ENCODE results near the gene PCYOX1L. TPM values are rescaled to one million over a fixed set of nuclear protein-coding genes. Genes with fewer than 3 reads are reported as not detected.

PCYOX1L gene
- total RNA-seq, 1 experiment from 2014 or later: 15.9 TPM

GRCh38 chr5:149379818-149380374 lies 22.1 kb downstream of the PCYOX1L start:
- H3K9me2 ChIP-seq (ENCODE audit: insufficient read depth): no peaks in the 10 kb centered on the region
- no peak overlapping the region for H3K9ac ChIP-seq (ENCODE audit: low read length)
- H3K9me3 ChIP-seq (ENCODE audit: control insufficient read depth in 1 of 2, insufficient read depth in 1 of 2, low read depth in 1 of 2, low read length in 2 of 2): no peaks in the 10 kb centered on the region
- no peak overlapping the region for H3K4me2 ChIP-seq (ENCODE audit: low read length)
- TF ChIP-seq SRF (IDR thresholded peaks at IDR 0.05; ENCODE audit: low read depth) (no peak), CBX3 (IDR thresholded peaks at IDR 0.05; ENCODE audit: low read depth) (no peak), EGR1 (IDR thresholded peaks at IDR 0.05; ENCODE audit: low read depth) (no peak)
- no TSS peak for BruUV-seq (replicated peaks)
- intact Hi-C loops (cut with micrococcal nuclease): no loop called here
- ChIA-PET POLR2A (interaction anchor here (0.6 kb wide), 1 partner anchor 64 kb away, joined by 3 read pairs; no protein-coding TSS in a partner anchor), RAD21 (ENCODE audit: low non-redundant PET in 1 of 2, low total read pairs in 2 of 2, uncharacterized antibody in 2 of 2, unreplicated experiment in 2 of 2) (no interaction called here), CTCF (interaction anchor here (0.6 to 1.5 kb wide), 3 partner anchors 8 to 185 kb away, joined by 3 to 4 read pairs (median 3); partner anchors contain the start of gene PCYOX1L)
- H4K20me1 ChIP-seq (ENCODE audit: insufficient read depth): no peaks in the 10 kb centered on the region
- DNase-seq (ENCODE audit: low read depth, low spot score) (no peak), ATAC-seq (no peak)
- no peak overlapping the region for H3K27ac ChIP-seq (ENCODE audit: low read depth, low read length)
- H3K4me1 ChIP-seq (ENCODE audit: control insufficient read depth in 1 of 2, insufficient read depth in 2 of 2, low read length in 2 of 2): peaks cover 0 to 6% of the 10 kb centered on the region in 2 experiments; a peak in 2 of 4 replicates
- no peaks in the 10 kb centered on the region for H3K36me3 ChIP-seq (ENCODE audit: control insufficient read depth in 1 of 2, insufficient read depth in 2 of 2, low read length in 2 of 2)
- no peak overlapping the region for H2AFZ ChIP-seq (ENCODE audit: low read depth, low read length, poor library complexity, severe bottlenecking)
- H3K4me3 ChIP-seq (replicated peaks in 1 of 2; ENCODE audit: low read depth in 1 of 2, low read length in 2 of 2): no peak overlapping the region
- H3K27me3 ChIP-seq (ENCODE audit: insufficient read depth, low read length): no peaks in the 10 kb centered on the region
- no peaks in the 10 kb centered on the region for H3K79me2 ChIP-seq (ENCODE audit: insufficient read depth, low read length)

GRCh38 chr5:149380466-149381121 lies 22.7 kb downstream of the PCYOX1L start:
- POLR2A ChIA-PET: no interaction called here
- ATAC-seq (no peak), DNase-seq (ENCODE audit: low read depth, low spot score) (no peak)
- RAD21 ChIA-PET (ENCODE audit: low non-redundant PET in 1 of 2, low total read pairs in 2 of 2, uncharacterized antibody in 2 of 2, unreplicated experiment in 2 of 2): no interaction called here
- Histone ChIP-seq H3K9me2 (ENCODE audit: insufficient read depth) (no peaks in the 10 kb centered on the region), H3K4me1 (ENCODE audit: control insufficient read depth in 1 of 2, insufficient read depth in 2 of 2, low read length in 2 of 2) (peaks cover 0 to 6% of the 10 kb centered on the region in 2 experiments; a peak in 2 of 4 replicates), H3K36me3 (ENCODE audit: control insufficient read depth in 1 of 2, insufficient read depth in 2 of 2, low read length in 2 of 2) (no peaks in the 10 kb centered on the region), H2AFZ (ENCODE audit: low read depth, low read length, poor library complexity, severe bottlenecking) (no peak overlapping the region), H3K79me2 (ENCODE audit: insufficient read depth, low read length) (no peaks in the 10 kb centered on the region), H4K20me1 (ENCODE audit: insufficient read depth) (no peaks in the 10 kb centered on the region), H3K9ac (ENCODE audit: low read length) (no peak overlapping the region), H3K4me3 (replicated peaks in 1 of 2; ENCODE audit: low read depth in 1 of 2, low read length in 2 of 2) (no peak overlapping the region), H3K9me3 (ENCODE audit: control insufficient read depth in 1 of 2, insufficient read depth in 1 of 2, low read depth in 1 of 2, low read length in 2 of 2) (no peaks in the 10 kb centered on the region), H3K4me2 (ENCODE audit: low read length) (no peak overlapping the region), H3K27me3 (ENCODE audit: insufficient read depth, low read length) (no peaks in the 10 kb centered on the region), H3K27ac (ENCODE audit: low read depth, low read length) (no peak overlapping the region)
- BruUV-seq (replicated peaks): no TSS peak
- CTCF ChIA-PET: interaction anchor here (1.2 to 2.6 kb wide), 7 partner anchors 9 to 184 kb away, joined by 3 to 20 read pairs (median 9); no protein-coding TSS in a partner anchor
- intact Hi-C loops (cut with micrococcal nuclease): no loop called here
- TF ChIP-seq ZBTB33 (IDR thresholded peaks at IDR 0.05; ENCODE audit: extremely low read depth, insufficient replicate concordance, low read length): no peak
- TF ChIP-seq TCF7L2 (IDR thresholded peaks at IDR 0.05; ENCODE audit: borderline replicate concordance, extremely low read depth, insufficient read depth, insufficient read length): no peak
- no peak for TF ChIP-seq SP1 (IDR thresholded peaks at IDR 0.05; ENCODE audit: low read depth)
- no peak for TF ChIP-seq EZH2 (IDR thresholded peaks at IDR 0.05)
- no peak for TF ChIP-seq REST (IDR thresholded peaks at IDR 0.05; ENCODE audit: low read depth)
- TF ChIP-seq MAX (IDR thresholded peaks at IDR 0.05): no peak
- TF ChIP-seq POLR2AphosphoS5 (IDR thresholded peaks at IDR 0.05; ENCODE audit: low read depth, low read length): no peak
